Ovary (tissue), 9 donors: ENCODE data around the gene COG1. TPM values are rescaled to one million over a fixed set of nuclear protein-coding genes. Genes with fewer than 3 reads are reported as not detected.

Source experiments
- DNase-seq, 5 donors: peaks; one replicate each; pipeline ENCODE4 v3.0.0-alpha.2; 2019 to 2020
- H3K27ac ChIP-seq, 2 donors: fragments of 200-600 bp; one replicate each; pipeline versions ENCODE4 v1.5.1 to v1.8.0; 2019 to 2022
- H3K27me3 ChIP-seq: fragments of 200-600 bp; one replicate; pipeline ENCODE4 v1.8.0; 2022
- H3K36me3 ChIP-seq: fragments of 200-600 bp; sonication (generic); one replicate; pipeline ENCODE4 v1.5.1; 2019
- H3K4me1 ChIP-seq: one replicate; pipeline ENCODE4 v1.8.1; 2013; ENCODE audit warnings: mild to moderate bottlenecking, moderate library complexity; ENCODE audit not compliant: insufficient read depth
- H3K4me3 ChIP-seq: fragments of 200-600 bp; sonication (generic); one replicate; pipeline ENCODE4 v1.5.1; 2017
- H3K9me3 ChIP-seq, 2 donors: fragments of 200-600 bp in 1 of 2; sonication (generic) in 1 of 2; one replicate each; pipeline versions ENCODE4 v1.5.1 to v1.8.1; 2013 to 2019; ENCODE audit warnings: mild to moderate bottlenecking in 1 of 2, moderate library complexity in 1 of 2
- EP300 ChIP-seq: sonication (generic); formaldehyde crosslinking; IDR thresholded peaks from one replicate; pipeline ENCODE4 v1.6.1; 2017; ENCODE audit warnings: antibody characterized with exemption
- POLR2A ChIP-seq: fragments of 450-650 bp; IDR thresholded peaks from one replicate; pipeline ENCODE4 v1.6.1; 2017; ENCODE audit warnings: antibody characterized with exemption, mild to moderate bottlenecking, moderate library complexity
- WGBS, 3 donors: extraction: QIAGEN DNeasy Blood & Tissue Kit in 1 of 3; methylation state at CpG; one replicate each; pipeline versions ENCODE4 v1.1.5 to v1.1.7; 2013 to 2017; 5-methylcytosine and 5-hydroxymethylcytosine counted together
- intact Hi-C, 4 donors: fragments of 100-400 bp; cut with DNase I; formaldehyde crosslinking; loops; one replicate each; pipeline versions ENCODE4 v1.11.0 to v1.15.1; 2022 to 2023
- polyA plus RNA-seq, 2 donors: library from polyadenylated mRNA; stranded (reverse); fragments of 200-250 nt in 1 of 2; fragments of 350-450 nt in 1 of 2; fragmentation: Illumina TruSeq in 1 of 2; extraction: RNeasy Lipid Tissue Mini Kit (QIAGEN cat#74804) in 1 of 2; gene quantifications; one replicate each; pipeline ENCODE4 v1.2.3, GENCODE V29; 2013 to 2014
- total RNA-seq, 7 donors: library from RNA; depleted of rRNA in 2 of 7; stranded (reverse); fragments of >200 nt in 2 of 7; fragmentation: NEBNext Ultra II Directional in 3 of 7; extraction: Animal tissue kit (Norgen Biotek cat#: 25700) in 3 of 7; gene quantifications; one replicate each; pipeline versions ENCODE4 v1.1.0 to v1.2.4, GENCODE V29; 2016 to 2023
- TF ChIP-seq, protein P1 (sequence below), 3 donors: fragments of 450-650 bp in 2 of 3; fragments of 200-600 bp in 1 of 3; IDR thresholded peaks; one replicate each; pipeline versions ENCODE4 v1.5.1 to v1.8.0; 2016 to 2022; ENCODE audit warnings: antibody characterized with exemption in 3 of 3, mild to moderate bottlenecking in 1 of 3
- donor health status: DM: no; HTN: no; CAD: no; lungs with moderate emphysema.
- donor health status: DM: no; HTN: no; CAD: no.
- donor health status: Bipolar disorder and iron deficiency.
- donor health status: DM: yes; HTN: yes; CAD: no.
- donor health status: DM: no; HTN: no; CAD: no.
- donor health status: DM: yes; HTN: yes; CAD: no.

The COG1 gene
- total and polyA plus RNA-seq, 9 donors = 22.0 to 59.1 (median 48.4) TPM

DNA sequence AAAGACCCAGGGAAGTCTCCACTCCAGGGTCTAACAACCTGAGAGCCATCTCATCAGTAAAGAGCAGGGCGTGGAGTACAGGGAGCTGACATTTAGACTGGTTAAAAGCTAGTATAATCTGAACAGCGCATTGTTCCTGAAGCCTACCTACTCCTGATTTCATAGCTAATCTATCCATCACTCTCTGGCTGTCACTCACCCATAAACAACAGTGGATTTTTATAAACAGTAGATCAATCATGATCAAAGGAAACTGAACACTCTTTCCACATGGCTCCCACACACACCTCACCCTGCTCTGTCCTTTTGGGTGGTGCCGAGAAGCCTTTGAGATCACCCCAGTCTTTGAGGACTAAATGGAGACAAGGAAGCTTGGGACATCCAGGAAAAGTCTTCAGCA is 13.0 kb upstream of the COG1 start:
- WGBS, 3 donors = 32 to 50% (median 48%) methylated on average over 3 of the region's 3 CpGs
- Histone ChIP-seq H3K4me3 (no peak overlapping the region), H3K27ac (no peak overlapping the region), H3K4me1 (peaks cover 2% of the 10 kb centered on the region), H3K36me3 (no peaks in the 10 kb centered on the region), H3K9me3 (no peaks in the 10 kb centered on the region), H3K27me3 (no peaks in the 10 kb centered on the region)
- TF ChIP-seq EP300 (no peak), POLR2A (no peak)
- TF ChIP-seq, protein P1, sequence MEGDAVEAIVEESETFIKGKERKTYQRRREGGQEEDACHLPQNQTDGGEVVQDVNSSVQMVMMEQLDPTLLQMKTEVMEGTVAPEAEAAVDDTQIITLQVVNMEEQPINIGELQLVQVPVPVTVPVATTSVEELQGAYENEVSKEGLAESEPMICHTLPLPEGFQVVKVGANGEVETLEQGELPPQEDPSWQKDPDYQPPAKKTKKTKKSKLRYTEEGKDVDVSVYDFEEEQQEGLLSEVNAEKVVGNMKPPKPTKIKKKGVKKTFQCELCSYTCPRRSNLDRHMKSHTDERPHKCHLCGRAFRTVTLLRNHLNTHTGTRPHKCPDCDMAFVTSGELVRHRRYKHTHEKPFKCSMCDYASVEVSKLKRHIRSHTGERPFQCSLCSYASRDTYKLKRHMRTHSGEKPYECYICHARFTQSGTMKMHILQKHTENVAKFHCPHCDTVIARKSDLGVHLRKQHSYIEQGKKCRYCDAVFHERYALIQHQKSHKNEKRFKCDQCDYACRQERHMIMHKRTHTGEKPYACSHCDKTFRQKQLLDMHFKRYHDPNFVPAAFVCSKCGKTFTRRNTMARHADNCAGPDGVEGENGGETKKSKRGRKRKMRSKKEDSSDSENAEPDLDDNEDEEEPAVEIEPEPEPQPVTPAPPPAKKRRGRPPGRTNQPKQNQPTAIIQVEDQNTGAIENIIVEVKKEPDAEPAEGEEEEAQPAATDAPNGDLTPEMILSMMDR (IDR thresholded peaks at IDR 0.05) = no peak
- intact Hi-C loops = no loop called here
- no peak for DNase-seq

DNA sequence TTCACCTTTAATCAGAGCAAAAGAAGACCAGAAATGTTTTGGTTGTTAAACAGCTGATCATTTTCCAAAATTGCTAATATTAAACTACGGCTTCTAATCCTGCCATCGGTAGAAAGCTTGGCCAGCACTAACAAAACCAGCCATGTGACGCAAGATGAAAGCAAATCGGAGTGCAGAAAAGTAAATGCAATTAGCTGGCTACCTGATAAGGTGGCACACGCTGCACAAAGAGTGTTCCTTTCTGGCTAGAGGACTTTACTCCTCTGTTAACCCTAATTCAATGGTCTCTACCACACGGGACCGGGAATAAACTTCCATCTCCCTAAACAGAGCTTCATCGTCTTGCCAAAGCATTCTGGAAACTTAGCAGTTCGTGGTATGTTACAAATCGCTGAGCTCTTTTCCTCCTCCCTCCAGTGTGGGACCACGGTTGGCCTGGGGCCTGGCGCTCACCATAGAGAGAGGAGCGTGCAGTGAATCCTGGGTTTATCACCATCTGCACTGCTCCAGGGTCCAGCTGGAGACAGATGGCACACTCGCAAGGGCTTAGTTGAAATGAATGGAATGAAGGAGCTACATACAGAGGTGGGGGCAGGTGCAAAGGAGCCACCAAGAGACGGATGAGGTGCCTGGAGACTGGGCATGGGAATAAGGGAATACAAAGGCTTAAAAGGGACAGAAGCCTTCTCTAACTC is 10.1 kb upstream of the COG1 start:
- H3K27me3 ChIP-seq = no peaks in the 10 kb centered on the region
- no peaks in the 10 kb centered on the region for H3K9me3 ChIP-seq
- H3K27ac ChIP-seq = no peak overlapping the region
- H3K36me3 ChIP-seq = no peaks in the 10 kb centered on the region
- WGBS, 3 donors = 9 to 19% (median 11%) methylated on average over 15 of the region's 15 CpGs
- intact Hi-C loops = no loop called here
- TF ChIP-seq EP300 (no peak), POLR2A (no peak)
- TF ChIP-seq, protein P1 (IDR thresholded peaks at IDR 0.05) = no peak
- peaks cover 2% of the 10 kb centered on the region for H3K4me1 ChIP-seq
- DNase-seq = no peak
- H3K4me3 ChIP-seq = no peak overlapping the region

DNA sequence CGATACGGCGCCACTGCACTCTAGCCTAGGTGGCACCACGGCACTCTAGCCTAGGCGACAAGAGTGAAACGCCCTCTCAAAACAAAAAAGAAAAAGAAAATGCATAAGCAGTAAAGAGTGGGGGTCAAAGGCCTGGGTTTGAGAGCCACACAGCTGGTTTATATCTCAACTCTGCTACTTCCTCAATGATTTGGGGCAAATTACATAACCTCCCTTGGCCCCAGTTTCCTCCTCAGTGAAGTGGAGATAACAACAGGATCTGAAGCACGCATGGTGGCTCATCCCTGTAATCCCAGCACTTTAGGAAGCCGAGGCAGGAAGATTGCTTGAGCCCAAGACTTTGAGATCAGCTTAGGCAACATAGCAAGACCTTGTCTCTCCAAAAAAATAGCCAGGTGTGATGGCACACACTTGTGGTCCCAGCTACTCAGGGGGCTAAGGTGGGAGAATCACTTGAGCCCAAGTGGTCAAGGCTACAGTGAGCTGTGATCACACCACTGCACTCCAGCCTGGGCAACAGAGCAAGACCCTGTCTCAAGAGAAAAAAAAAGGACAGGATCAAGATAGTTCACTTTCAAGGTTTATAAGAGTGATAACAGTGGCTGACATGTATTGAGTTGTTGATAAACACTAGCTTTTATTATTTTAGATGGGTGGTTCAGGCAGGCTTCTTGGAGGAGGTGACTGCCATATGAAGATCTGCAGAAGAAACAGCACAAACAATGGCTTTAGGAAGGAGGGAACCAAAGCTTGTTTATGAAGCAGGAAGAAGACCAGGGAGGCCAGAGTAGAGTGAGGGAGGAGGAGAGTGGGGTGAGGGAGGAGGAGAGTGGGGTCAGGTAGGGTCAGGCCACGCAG is 8.5 kb upstream of the COG1 start:
- DNase-seq = no peak
- intact Hi-C loops = no loop called here
- Histone ChIP-seq H3K4me3 (no peak overlapping the region), H3K27ac (no peak overlapping the region), H3K4me1 (peaks cover 2% of the 10 kb centered on the region), H3K36me3 (no peaks in the 10 kb centered on the region), H3K27me3 (no peaks in the 10 kb centered on the region), H3K9me3 (no peaks in the 10 kb centered on the region)
- 53 to 62% (median 60%) methylated on average over 9 of the region's 9 CpGs for WGBS, 3 donors
- TF ChIP-seq POLR2A = no peak
- TF ChIP-seq, protein P1 (IDR thresholded peaks at IDR 0.05) = no peak
- TF ChIP-seq EP300 = no peak

DNA sequence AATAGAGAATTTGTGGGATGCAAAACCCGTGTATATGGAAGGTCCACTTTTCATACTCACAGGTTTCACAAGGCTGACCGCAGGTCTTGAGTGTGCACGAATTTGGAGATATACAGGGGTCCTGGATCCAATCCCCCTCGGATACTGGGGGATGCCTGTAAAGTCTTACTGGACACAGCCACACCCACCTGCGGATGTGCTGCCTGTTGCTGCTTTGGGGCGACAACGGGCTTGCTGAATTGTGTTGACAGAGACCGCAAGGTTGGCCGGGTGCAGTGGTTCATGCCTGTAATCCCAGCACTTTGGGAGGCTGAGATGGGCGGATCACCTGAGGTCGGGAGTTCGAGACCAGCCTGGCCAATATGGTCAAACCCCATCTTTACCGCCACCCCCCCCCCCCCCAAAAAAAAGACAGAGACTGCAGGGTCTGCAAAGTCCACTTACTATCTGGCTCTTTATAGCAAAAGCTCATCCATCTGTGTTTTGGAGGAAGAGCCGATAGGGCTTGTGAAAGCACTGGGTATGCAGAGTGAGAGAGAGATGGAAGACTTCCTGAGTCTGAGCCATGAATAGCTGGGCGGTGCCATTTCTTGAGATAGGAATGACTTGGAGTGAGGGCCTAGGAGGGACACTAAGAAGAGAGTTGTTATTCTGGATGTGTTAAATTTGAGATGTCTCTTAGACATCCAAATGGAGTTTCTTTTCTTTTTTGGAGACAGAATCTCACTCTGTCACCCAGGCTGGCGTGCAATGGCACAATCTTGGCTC is 6.4 kb upstream of the COG1 start:
- DNase-seq = no peak
- H3K4me3 ChIP-seq = no peak overlapping the region
- no peaks in the 10 kb centered on the region for H3K36me3 ChIP-seq
- no peaks in the 10 kb centered on the region for H3K9me3 ChIP-seq
- no peaks in the 10 kb centered on the region for H3K4me1 ChIP-seq
- TF ChIP-seq EP300 (no peak), POLR2A (no peak)
- TF ChIP-seq, protein P1 (IDR thresholded peaks at IDR 0.05) = no peak
- H3K27ac ChIP-seq = no peak overlapping the region
- H3K27me3 ChIP-seq = no peaks in the 10 kb centered on the region
- intact Hi-C loops = no loop called here
- 86 to 89% (median 87%) methylated on average over 16 of the region's 16 CpGs for WGBS, 3 donors
